Activated T-cell treated with anti-CD3 and anti-CD28 coated beads, Interleukin-2, amount 50 U/mL, for 72 hours (primary cell): Measurements from ENCODE around the gene KCNG1. TPM values are rescaled to one million over a fixed set of nuclear protein-coding genes. Genes with fewer than 3 reads are reported as not detected.
"Not testable (repeated sequence)": the region's sequence is repeated elsewhere in the genome, so short reads cannot be mapped to it uniquely, and the experiment has no call there.

Source experiments
- ATAC-seq, 2 donors: fragments of 150-1000 bp; cut with Tn5 transposase; replicated peaks in 1 of 2; 2 replicates each; pipeline ENCODE4 v1.10.0; 2021; ENCODE audit warnings: moderate library complexity in 2 of 2, mild to moderate bottlenecking in 1 of 2
- DNase-seq, 2 donors: peaks; one replicate each; pipeline ENCODE4 v3.0.0; 2021 to 2022; ENCODE audit warnings: mixed read lengths in 1 of 2
- H3K27ac Mint-ChIP-seq: one replicate; pipeline ENCODE4 v1.8.0; 2022; ENCODE audit warnings: mild to moderate bottlenecking, moderate library complexity, mixed read lengths
- H3K27me3 Mint-ChIP-seq: one replicate; pipeline ENCODE4 v1.8.0; 2022; ENCODE audit warnings: low read depth, mixed read lengths
- H3K36me3 Mint-ChIP-seq, 2 donors: one replicate each; pipeline ENCODE4 v1.8.0; 2022; ENCODE audit warnings: mixed read lengths in 2 of 2, mild to moderate bottlenecking in 1 of 2; ENCODE audit not compliant: insufficient read depth in 2 of 2
- H3K4me1 Mint-ChIP-seq: one replicate; pipeline ENCODE4 v1.8.0; 2022; ENCODE audit warnings: low read depth, mixed read lengths
- H3K4me3 Mint-ChIP-seq, 2 donors: one replicate each; pipeline ENCODE4 v1.8.0; 2022; ENCODE audit warnings: mild to moderate bottlenecking in 2 of 2, mixed read lengths in 2 of 2, moderate library complexity in 2 of 2
- H3K9me3 Mint-ChIP-seq, 2 donors: one replicate each; pipeline ENCODE4 v1.8.0; 2022; ENCODE audit warnings: mixed read lengths in 2 of 2
- total RNA-seq, 2 donors: library from RNA; stranded (reverse); gene quantifications; one replicate each; pipeline ENCODE4 v1.2.3, GENCODE V29; 2022

The KCNG1 gene
- total RNA-seq, 2 donors from 2014 or later: 1.6 to 4.0 TPM

GRCh38 chr20:50982363-50982762, 40.5 kb downstream of the KCNG1 start:
- no peak overlapping the region for H3K4me3 Mint-ChIP-seq
- ATAC-seq (no peak), DNase-seq (no peak)
- H3K9me3 Mint-ChIP-seq: no peaks in the 10 kb centered on the region
- no peak overlapping the region for H3K27ac Mint-ChIP-seq
- peaks cover 46% of the 10 kb centered on the region for H3K27me3 Mint-ChIP-seq
- H3K4me1 Mint-ChIP-seq: peaks cover 21% of the 10 kb centered on the region
- H3K36me3 Mint-ChIP-seq: peaks cover 0 to 2% of the 10 kb centered on the region in 2 donors

- no peak for DNase-seq
- Mint-ChIP-seq H3K4me3 (no peak overlapping the region), H3K36me3 (peaks cover 0 to 2% of the 10 kb centered on the region in 2 donors), H3K27ac (no peak overlapping the region), H3K9me3 (no peaks in the 10 kb centered on the region), H3K27me3 (peaks cover 44% of the 10 kb centered on the region), H3K4me1 (peaks cover 21% of the 10 kb centered on the region)
- ATAC-seq: no peak
Measured at GRCh38 chr20:50981714-50982048, 41.2 kb downstream of the KCNG1 start.

DNA sequence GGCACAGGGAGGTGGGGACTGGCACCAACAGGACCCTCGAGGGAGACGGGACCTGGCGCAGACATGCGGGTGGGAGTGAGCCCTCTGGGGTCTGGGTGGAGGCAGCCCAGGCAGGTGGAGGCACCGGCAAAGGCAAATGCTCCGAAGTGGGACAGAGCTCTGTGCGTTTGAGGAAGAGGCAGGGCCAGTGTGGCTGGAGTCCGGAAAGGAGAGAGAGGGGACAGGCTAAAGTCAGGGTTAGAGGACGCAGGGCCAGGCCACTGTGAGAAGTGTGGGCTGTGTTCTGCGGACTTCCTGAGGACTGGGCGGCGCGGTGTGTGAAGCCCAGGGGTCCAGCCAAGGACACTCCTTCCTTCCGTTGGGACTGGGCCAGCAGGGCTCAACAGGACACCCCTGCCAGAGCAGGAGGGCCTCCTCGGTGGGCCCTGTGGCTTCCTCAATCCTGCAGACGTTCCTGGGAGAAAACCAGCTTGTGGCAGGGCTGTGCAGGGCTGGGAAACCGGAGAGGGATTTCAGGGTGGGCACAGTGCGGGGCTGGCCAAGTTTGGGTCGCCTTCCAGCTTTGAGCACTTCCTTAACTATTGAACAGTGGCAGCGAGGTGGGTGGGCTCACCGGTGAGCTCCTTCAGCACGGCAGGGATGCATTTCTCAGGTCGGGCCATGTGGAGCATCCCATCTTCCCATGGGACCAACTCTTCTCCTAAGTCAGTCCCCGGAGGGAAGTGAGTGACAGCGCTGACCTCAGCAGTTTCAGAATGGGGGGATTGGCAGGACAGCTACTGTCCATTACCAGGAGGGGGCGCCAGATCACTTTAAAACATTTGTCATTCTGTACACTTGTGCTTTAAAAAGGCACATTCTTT, 41.8 kb downstream of the KCNG1 start:
- Mint-ChIP-seq H3K4me3 (peak overlapping the region; percentile 41 to 66), H3K9me3 (no peaks in the 10 kb centered on the region), H3K36me3 (peaks cover 0 to 2% of the 10 kb centered on the region in 2 donors), H3K27ac (no peak overlapping the region), H3K4me1 (peaks cover 21% of the 10 kb centered on the region), H3K27me3 (peaks cover 41% of the 10 kb centered on the region)
- ATAC-seq (peak; percentile 2 to 21), DNase-seq (peak; percentile 74 to 78)

DNA sequence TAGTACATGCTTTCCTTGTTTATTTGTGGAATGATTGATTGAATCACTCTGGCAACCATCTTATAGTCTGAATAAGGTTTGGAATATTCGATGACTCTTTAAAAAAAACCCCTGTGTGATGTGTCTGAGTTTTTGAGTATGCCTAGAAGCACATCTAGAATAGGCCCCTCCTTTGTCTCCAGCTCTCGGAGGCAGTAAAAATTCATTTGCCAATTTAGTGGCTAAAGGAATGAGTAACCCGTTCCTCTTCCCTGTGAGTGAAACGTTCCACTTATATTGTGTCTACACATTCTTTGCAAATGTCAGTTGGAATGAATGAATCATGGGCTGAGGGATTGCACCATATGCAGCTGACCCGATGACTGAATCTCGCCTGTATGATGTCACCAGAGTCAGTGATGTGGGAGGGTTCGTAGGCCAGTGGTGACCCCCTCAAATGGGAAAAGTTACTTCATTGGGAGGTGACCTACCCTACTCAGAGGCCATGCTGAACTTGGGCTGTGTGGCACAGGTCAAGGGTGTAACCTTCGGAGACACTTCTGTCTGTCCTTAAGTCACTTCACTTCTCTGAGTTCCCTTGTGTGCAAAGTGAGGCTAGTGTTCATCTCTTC, 42.7 kb downstream of the KCNG1 start:
- Mint-ChIP-seq H3K4me3 (peak overlapping the region; percentile 50 to 66), H3K36me3 (peaks cover 0 to 2% of the 10 kb centered on the region in 2 donors), H3K27ac (peak overlapping the region; percentile 82), H3K9me3 (no peaks in the 10 kb centered on the region), H3K4me1 (peaks cover 21% of the 10 kb centered on the region), H3K27me3 (peaks cover 43% of the 10 kb centered on the region)
- DNase-seq (peak; percentile 61 to 68), ATAC-seq (peak; percentile 89 to 92)

GRCh38 chr20:50978533-50978932, 44.4 kb downstream of the KCNG1 start:
- not testable (repeated sequence) for H3K9me3 Mint-ChIP-seq, H3K27ac Mint-ChIP-seq, ATAC-seq, DNase-seq, H3K4me3 Mint-ChIP-seq, H3K36me3 Mint-ChIP-seq
- Mint-ChIP-seq H3K27me3 (peaks cover 41% of the 10 kb centered on the region), H3K4me1 (peaks cover 21% of the 10 kb centered on the region)

DNA sequence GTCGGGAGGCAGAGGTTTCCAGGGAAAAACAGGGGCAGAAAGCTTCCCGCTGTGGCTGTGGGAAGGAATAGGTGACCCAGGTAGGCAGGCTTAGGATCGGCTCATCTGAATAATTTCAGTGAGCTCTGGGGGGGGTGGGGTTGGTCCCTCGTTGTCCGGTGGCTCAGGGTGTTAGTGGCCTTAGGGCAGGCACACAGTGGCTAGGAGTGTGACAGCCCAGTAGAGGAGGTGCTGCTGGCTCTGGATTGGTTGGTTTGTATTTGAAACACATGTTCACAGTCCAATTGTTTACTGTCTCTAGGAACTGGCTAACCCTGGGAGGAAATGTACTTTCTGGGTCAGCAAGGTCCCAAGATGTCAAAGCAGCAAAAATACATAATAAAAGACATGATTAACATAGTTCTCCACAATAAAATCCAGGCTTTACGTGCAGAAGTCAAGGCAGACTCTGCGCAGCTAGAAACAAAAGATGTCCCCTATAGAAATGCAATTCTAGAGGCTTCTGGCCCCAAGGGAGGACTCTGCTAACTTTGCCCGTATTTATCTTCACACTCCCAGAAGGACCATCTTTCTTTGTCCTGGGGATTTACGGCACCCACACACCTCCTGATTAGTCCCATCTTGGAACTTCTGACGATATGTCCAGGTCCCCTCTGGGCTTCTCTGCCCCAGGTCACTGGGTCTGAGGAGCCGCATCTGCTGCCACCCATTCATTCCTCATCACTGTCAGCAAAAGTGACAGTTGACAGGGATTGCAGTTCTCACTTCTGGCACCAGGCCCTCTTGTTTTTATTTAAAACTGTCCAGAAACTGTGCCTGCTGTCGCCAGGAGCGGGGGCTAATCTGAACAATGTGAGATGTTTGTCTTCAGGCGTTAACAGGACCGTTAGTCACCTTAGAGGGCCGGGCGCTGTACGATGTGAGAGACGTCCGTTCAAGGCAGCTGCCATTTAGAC, 45.6 kb downstream of the KCNG1 start:
- Mint-ChIP-seq H3K36me3 (peaks cover 0 to 2% of the 10 kb centered on the region in 2 donors), H3K4me3 (no peak overlapping the region), H3K9me3 (no peaks in the 10 kb centered on the region), H3K27ac (no peak overlapping the region), H3K4me1 (peaks cover 21% of the 10 kb centered on the region), H3K27me3 (peaks cover 30% of the 10 kb centered on the region)
- DNase-seq (no peak), ATAC-seq (no peak)

- no peak for ATAC-seq
- H3K27ac Mint-ChIP-seq: no peak overlapping the region
- DNase-seq: no peak
- H3K27me3 Mint-ChIP-seq: peaks cover 30% of the 10 kb centered on the region
- no peak overlapping the region for H3K4me3 Mint-ChIP-seq
- peaks cover 0 to 2% of the 10 kb centered on the region in 2 donors for H3K36me3 Mint-ChIP-seq
- H3K9me3 Mint-ChIP-seq: no peaks in the 10 kb centered on the region
- peaks cover 12% of the 10 kb centered on the region for H3K4me1 Mint-ChIP-seq
Measured at GRCh38 chr20:50975701-50976330, 47.1 kb downstream of the KCNG1 start.

DNA sequence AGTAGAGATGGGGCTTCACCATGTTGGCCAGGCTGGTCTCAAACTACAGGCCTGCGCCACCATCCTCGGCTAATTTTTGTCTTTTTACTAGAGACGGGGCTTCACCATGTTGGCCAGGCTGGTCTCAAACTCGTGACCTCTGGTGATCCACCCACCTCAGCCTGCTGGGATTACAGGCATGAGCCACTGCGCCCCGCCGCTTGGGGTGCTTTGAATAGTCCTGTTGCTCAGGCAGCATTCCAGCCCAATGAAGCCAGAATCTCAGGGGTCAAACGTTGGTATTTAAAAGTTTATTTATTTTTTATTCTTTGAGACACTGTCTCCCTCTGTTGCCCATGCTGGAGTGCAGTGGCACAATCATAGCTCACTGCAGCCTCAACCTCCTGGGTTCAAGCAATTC, 53.0 kb downstream of the KCNG1 start:
- H3K27me3 Mint-ChIP-seq: no peaks in the 10 kb centered on the region
- no peaks in the 10 kb centered on the region for H3K36me3 Mint-ChIP-seq
- no peaks in the 10 kb centered on the region for H3K4me1 Mint-ChIP-seq
- H3K9me3 Mint-ChIP-seq: no peaks in the 10 kb centered on the region
- ATAC-seq: no peak
- no peak overlapping the region for H3K4me3 Mint-ChIP-seq
- no peak overlapping the region for H3K27ac Mint-ChIP-seq
- DNase-seq: no peak

DNA sequence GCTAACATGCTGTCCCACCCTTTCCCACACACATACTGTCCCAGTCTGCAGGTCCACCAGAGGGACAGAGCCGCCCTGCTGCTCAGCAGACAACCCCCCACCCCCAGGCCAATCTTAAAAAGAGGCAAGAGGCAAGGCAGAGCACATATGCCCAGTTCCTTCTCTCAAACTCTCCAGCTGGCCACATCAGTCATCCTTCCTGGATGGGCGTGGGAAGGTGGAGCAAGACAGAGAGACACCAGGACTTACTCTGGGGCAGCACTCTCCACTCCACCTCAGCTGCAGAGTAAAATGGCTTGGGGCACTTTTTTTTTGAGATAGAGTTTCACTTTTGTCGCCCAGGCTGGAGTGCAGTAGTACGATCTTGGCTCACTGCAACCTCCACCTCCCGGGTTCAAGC, 53.5 kb downstream of the KCNG1 start:
- no peaks in the 10 kb centered on the region for H3K4me1 Mint-ChIP-seq

GRCh38 chr20:50968289-50968688, 54.6 kb downstream of the KCNG1 start:
- no peaks in the 10 kb centered on the region for H3K27me3 Mint-ChIP-seq
- no peak for ATAC-seq
- H3K4me3 Mint-ChIP-seq: no peak overlapping the region
- peaks cover 2% of the 10 kb centered on the region for H3K4me1 Mint-ChIP-seq
- no peaks in the 10 kb centered on the region for H3K36me3 Mint-ChIP-seq
- H3K27ac Mint-ChIP-seq: no peak overlapping the region
- no peaks in the 10 kb centered on the region for H3K9me3 Mint-ChIP-seq
- DNase-seq: no peak

More for the DNA sequence above, 53.5 kb downstream of the KCNG1 start:
- Mint-ChIP-seq H3K4me3 (no peak overlapping the region), H3K9me3 (no peaks in the 10 kb centered on the region), H3K36me3 (no peaks in the 10 kb centered on the region), H3K27ac (no peak overlapping the region), H3K27me3 (no peaks in the 10 kb centered on the region)
- ATAC-seq (no peak), DNase-seq (no peak)

GRCh38 chr20:50967586-50967985, 55.3 kb downstream of the KCNG1 start:
- H3K27ac Mint-ChIP-seq: no peak overlapping the region
- H3K4me3 Mint-ChIP-seq: no peak overlapping the region
- no peaks in the 10 kb centered on the region for H3K9me3 Mint-ChIP-seq
- no peak for DNase-seq
- H3K4me1 Mint-ChIP-seq: peaks cover 9% of the 10 kb centered on the region
- no peak for ATAC-seq
- H3K27me3 Mint-ChIP-seq: no peaks in the 10 kb centered on the region
- no peaks in the 10 kb centered on the region for H3K36me3 Mint-ChIP-seq

DNA sequence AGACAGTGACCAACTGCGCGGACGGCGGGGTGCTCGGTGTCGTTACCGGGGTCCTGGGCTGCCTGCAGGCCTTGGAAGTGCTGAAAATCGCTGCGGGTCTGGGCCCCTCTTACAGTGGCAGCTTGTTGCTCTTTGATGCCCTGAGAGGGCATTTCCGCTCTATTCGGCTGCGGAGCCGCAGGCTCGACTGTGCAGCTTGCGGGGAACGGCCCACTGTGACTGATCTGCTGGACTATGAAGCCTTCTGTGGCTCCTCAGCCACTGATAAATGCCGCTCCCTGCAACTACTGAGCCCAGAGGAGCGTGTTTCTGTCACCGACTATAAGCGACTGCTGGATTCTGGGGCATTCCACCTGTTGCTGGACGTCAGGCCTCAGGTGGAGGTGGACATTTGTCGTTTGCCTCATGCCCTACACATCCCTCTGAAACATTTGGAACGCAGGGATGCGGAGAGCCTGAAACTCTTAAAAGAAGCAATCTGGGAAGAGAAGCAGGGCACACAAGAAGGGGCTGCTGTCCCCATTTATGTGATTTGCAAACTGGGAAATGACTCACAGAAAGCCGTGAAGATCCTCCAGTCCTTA, 63.3 kb downstream of the KCNG1 start:
- Mint-ChIP-seq H3K27me3 (no peaks in the 10 kb centered on the region), H3K36me3 (peaks cover 7 to 10% of the 10 kb centered on the region in 2 donors), H3K9me3 (no peaks in the 10 kb centered on the region), H3K4me1 (peaks cover 75% of the 10 kb centered on the region), H3K27ac (no peak overlapping the region), H3K4me3 (peak overlapping the region; percentile 91 to 98)
- DNase-seq: no peak
- ATAC-seq: no peak
